Left ventricle myocardium superior (tissue), 1 donor: ENCODE results near the gene TPGS2. TPM values are rescaled to one million over a fixed set of nuclear protein-coding genes. Genes with fewer than 3 reads are reported as not detected.
"Not testable (repeated sequence)": the region's sequence is repeated elsewhere in the genome, so short reads cannot be mapped to it uniquely, and the experiment has no call there.

ENCODE experiments used
- ATAC-seq: fragments of 200-7000 bp; cut with Tn5 transposase; one replicate; pipeline ENCODE4 v1.9.1; 2020; ENCODE audit warnings: mild to moderate bottlenecking, moderate library complexity
- DNase-seq: peaks from one replicate; pipeline ENCODE4 v3.0.0-alpha.2; 2020
- intact Hi-C: fragments of 100-400 bp; cut with micrococcal nuclease; formaldehyde crosslinking; loops from one replicate; pipeline ENCODE4 v1.11.0; 2022
- long read RNA-seq: library from polyadenylated mRNA; unstranded; transcript quantifications from one replicate; pipeline ENCODE4 v2.0.0, GENCODE V29; 2021
- total RNA-seq: library from RNA; stranded (reverse); fragmentation: NEBNext Ultra II Directional; extraction: Animal tissue kit (Norgen Biotek cat#: 25700); gene quantifications from one replicate; pipeline ENCODE4 v1.2.1, GENCODE V29; 2021
- donor health status: DM: no; HTN: yes; CAD: no; lungs with severe emphysema.

The TPGS2 gene, protein sequence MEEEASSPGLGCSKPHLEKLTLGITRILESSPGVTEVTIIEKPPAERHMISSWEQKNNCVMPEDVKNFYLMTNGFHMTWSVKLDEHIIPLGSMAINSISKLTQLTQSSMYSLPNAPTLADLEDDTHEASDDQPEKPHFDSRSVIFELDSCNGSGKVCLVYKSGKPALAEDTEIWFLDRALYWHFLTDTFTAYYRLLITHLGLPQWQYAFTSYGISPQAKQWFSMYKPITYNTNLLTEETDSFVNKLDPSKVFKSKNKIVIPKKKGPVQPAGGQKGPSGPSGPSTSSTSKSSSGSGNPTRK
- total RNA-seq: 25.1 TPM
- long read RNA-seq, full-length matches to known transcripts: 21 of 32 reads
- long read RNA-seq, partial matches to known transcripts: 1 of 32 reads
- long read RNA-seq, other reads (novel, unspliced or antisense): 10 of 32 reads

DNA sequence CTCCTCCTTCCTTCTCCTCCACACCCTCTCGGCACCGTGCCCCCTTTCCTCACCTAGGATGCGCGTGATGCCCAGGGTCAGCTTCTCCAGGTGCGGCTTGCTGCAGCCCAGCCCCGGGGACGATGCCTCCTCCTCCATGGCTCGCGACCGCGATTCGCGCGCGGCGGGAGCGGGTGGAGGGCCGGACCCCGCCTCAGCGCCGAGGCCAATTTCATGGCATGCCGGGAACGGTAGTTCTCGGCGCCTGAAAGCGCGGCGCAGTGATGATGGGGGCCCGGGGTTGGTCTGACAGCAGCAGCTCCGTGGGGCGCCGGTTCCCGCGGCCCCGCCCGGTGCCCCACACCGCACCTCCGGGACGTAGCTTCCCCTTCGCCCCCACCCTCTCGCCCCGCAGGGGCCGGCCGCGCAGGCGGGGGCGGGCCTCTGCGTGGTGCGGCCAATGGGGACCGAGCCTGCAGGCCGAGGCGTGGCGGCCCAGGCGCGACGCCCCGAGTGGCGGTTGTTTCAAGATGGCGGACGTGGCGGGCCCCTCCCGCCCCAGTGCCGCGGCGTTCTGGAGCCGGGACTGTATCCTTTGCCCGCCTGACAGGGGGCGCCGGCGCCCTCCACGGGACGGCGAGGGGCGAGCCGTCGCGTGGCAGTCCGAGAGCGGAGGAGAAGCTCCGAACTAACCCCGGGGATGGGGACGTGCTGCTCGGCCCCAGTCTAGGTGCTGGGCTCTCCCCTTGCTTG is at the start of gene TPGS2, which contains the start of gene KIAA1328:
TPGS2 (minus strand) TSS at position 373 of the 732 bp plus-strand sequence; CDS start at position 138, 235 bp downstream.
KIAA1328 (plus strand) TSS at position 498 of the 732 bp plus-strand sequence; CDS start at position 510, 12 bp downstream.
- intact Hi-C loops: no loop called here
- peak; percentile 98 for ATAC-seq

DNA sequence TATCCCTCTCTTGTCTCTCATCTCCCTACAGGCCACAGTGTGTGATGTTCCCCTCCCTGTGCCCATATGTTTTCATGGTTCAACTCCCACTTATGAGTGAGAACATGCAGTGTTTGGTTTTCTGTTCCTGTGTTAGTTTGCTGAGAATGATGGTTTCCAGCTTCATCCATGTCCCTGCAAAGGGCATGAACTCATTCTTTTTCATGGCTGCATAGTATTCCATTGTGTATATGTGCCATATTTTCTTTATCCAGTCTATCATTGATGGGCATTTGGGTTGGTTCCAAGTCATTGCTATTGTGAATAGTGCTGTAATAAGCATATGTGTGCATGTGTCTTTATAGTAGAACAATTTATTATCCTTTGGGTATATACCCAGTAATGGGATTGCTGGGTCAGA is 45.0 kb upstream of the TPGS2 start:
- ATAC-seq, DNase-seq, intact Hi-C loops: not testable (repeated sequence)

More for the DNA sequence above, at the start of gene TPGS2, which contains the start of gene KIAA1328:
- peak; percentile 93 for DNase-seq

GRCh38 chr18:36872329-36872728 is 43.5 kb upstream of the TPGS2 start:
- no peak for ATAC-seq
- intact Hi-C loops: no loop called here
- DNase-seq: no peak

DNA sequence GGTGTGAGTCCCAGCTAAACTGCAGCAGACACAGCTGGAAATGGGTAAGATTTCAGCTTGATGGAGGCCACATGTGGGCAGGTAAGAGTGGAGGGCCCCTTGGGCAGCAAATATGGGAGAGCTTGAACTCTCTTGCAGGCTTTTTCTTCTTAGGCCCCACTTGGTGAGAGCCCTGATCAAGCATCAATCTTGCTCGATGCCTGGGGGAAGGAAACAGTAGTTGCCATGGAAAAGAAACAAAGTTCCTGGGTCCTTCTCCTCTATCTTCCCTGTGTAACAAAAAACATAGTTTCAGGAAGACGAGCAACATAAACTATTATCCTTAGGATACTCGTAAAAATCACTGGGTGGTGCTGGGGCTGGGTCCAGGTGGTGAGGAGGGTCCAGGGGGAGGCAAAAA is 43.0 kb upstream of the TPGS2 start:
- intact Hi-C loops: no loop called here
- ATAC-seq: no peak
- no peak for DNase-seq

DNA sequence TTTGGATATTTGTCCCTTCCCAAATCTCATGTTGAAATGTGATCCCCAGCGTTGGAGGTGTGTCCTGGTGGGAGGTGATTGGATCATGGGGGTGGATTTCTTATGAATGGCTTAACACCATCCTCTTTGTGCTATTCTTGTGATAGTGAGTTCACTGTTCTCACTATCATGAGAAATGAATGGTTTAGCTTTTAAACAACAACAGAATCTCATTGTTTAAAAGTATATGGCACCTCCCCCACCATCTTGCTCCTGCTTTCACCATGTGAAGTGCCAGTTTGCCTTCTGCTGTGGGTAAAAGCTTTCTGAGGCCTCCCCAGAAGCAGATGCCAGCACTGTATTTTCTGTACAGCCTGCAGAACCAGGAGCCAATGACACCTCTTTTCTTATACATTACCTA is 38.3 kb upstream of the TPGS2 start:
- DNase-seq (no peak), ATAC-seq (no peak)

DNA sequence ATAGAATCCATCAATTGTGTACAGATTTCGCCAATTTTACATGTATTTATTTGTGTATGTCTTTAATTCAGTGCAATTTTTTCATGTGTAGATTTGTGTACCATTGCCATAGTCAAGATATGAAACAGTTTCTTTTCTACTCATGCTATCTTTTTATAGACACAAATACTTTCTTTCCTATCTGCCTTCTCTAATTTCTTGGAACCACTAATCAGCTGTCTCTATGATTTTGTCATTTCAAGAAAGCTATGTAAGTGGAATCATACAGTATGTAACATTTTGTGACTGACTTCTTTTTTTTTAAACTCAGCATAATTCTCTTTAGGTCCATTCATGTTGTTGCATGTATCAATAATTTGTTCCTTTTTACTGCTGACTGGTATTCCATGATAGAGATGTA is 33.4 kb upstream of the TPGS2 start:
- intact Hi-C loops: no loop called here
- ATAC-seq (no peak), DNase-seq (no peak)

More for the DNA sequence above, 38.3 kb upstream of the TPGS2 start:
- intact Hi-C loops: no loop called here

- intact Hi-C loops: no loop called here
- DNase-seq: no peak
- ATAC-seq: peak; percentile 24
These were observed 28.0 kb upstream of the TPGS2 start for GRCh38 chr18:36856815-36857214.

- no peak for DNase-seq
- intact Hi-C loops: no loop called here
- no peak for ATAC-seq
These were observed 22.4 kb upstream of the TPGS2 start for GRCh38 chr18:36851202-36851590.

DNA sequence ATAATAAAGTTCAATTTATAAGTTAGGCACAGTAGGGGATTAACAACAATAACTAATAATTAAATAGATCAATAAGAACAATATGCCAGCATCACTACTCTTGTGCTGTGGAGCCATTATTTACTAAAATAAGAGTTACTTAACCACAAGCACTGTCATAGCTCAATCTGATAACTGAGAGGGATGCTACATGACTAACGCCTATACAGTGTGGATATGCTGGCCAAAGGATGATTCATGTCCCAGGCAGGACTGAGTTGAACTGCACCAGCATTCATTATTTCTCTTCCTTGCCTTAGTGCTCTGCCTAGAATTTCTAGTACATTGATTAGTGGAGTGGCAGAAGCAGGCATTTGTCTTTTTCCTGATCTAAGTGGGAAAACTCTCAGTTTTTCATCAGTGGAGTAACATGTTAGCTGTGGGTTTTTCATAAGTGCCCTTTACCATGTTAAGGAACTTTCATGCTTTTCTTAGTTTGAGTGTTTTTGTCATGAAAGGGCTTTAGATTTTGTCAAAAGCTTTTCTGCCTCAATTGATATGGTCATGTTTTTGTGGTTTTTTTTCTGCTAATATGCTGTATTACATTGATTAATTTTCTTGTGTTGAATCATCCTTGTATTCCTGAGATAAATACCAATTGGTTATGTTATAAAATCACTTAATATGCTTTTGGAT is 21.9 kb upstream of the TPGS2 start:
- ATAC-seq (no peak), DNase-seq (no peak)
- intact Hi-C loops: no loop called here

DNA sequence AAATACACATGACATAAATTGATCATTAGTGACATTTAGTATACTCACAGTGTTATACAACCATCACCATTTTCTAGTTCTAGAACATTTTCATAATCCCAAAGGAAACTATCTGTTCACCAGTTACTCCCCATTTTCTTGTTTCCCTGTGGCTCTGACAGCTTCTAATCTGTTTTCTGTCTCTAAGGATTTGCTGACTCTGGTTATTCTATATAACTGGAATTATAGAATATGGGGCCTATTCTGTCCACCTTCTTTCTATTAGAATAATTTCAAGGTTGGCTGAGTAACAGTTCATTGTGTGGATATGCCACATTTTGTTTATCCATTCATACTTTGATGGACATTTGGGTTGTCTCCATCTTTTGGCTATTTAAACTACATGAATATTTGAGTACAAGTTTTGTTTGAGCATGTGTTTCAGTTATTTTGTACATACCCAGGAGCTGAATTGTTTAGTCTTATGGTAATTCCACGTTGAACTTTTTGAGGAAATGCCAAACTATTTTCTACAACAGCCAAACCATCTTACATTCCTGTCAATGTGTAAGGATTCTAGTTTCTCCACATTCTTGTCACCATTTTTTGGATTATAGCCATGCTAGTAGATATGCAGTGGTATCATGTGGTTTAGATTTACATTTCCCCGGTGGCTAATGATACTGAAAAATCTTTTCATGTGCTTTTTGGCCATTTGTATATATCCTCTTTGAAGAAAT is 20.6 kb upstream of the TPGS2 start:
- intact Hi-C loops: no loop called here
- ATAC-seq: no peak
- DNase-seq: no peak

DNA sequence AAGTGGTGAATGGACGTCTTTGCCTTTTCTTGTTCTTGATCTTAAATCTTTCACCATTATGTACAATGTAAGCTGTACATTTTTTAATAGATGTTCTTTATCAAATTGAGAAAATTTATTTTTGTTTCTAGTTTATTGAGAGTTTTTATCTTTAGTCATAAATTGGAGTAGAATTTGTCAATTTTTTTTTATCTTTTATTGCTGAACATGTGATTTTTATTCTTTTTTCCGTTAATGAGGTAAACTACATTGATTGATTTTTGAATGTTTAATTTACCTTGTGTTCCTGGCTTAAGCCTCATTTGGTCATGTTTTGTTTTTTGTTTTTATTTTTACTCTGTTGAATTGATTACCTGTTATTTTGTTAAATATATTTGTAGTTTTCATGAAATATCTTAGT is 19.8 kb upstream of the TPGS2 start:
- no peak for DNase-seq
- ATAC-seq: no peak
- intact Hi-C loops: no loop called here

- no peak for DNase-seq
- intact Hi-C loops: no loop called here
- ATAC-seq: no peak
These were observed 15.0 kb upstream of the TPGS2 start for GRCh38 chr18:36843784-36844183.

DNA sequence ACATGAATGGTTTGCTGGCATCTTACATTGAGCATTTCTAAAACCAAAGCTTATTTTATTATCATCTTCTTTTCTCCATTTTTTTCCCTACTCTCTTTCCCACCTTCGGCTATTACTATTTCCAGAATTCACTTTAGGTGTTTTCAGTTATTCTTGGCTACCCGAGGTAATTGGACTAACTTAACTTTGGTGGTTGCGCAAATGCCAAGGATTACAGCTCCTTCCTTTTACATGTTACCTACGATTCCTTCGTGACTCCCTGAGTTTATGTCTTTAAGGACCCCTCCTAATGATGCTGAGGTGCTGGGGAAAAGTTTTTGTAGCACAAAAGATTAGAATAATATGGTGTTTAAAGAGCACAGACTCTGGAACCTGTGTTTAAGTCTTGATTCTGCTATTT is 14.4 kb upstream of the TPGS2 start:
- no peak for ATAC-seq
- no peak for DNase-seq
- intact Hi-C loops: no loop called here

- DNase-seq (no peak), ATAC-seq (no peak)
- intact Hi-C loops: no loop called here
These were observed 11.0 kb upstream of the TPGS2 start for GRCh38 chr18:36839835-36840234.

GRCh38 chr18:36835927-36836326 is 7.1 kb upstream of the TPGS2 start:
- ATAC-seq: no peak
- DNase-seq: no peak
- intact Hi-C loops: no loop called here

DNA sequence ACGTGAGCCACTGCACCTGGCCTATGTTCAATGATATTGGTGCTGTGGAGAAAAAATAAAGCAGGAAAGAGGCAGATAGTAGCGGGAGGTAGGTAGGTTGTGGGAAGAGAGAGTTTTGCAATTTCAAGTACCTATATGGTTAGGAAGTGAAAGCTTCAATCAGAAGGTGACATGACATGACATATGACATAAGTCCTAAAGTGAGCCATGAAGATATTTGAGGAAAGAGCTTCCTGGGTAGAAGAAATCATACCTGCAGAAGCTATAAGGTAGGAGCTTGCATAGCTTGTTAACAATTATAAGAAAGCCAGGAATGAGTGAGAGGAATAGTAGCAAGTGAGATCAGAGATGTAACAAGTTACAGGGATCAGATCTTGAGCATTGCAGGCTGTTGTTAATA is 4.3 kb upstream of the TPGS2 start:
- ATAC-seq (no peak), DNase-seq (no peak)
- intact Hi-C loops: no loop called here

DNA sequence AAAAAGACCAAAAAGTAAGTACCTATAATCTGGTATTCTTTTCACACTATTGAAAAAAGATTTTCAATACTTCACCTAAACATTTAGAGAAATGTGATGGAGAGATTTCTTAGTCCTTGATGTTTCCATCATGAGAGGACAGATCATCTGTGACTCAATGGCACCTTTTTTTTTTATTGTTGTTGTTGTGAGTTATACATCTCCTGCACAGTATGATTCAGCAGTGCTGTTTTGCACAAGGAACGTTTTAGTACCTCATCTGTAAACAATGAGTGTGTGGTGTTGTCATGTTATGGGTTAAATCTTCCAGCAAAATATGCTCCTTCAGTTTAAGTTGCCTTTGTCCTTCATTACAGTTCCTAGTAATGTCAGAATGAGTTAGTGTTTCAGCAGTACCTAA is 2.3 kb upstream of the TPGS2 start:
- no peak for DNase-seq
- intact Hi-C loops: no loop called here
- no peak for ATAC-seq

- intact Hi-C loops: no loop called here
- DNase-seq (no peak), ATAC-seq (no peak)
These were observed 1.3 kb upstream of the TPGS2 start for GRCh38 chr18:36830158-36830495.

DNA sequence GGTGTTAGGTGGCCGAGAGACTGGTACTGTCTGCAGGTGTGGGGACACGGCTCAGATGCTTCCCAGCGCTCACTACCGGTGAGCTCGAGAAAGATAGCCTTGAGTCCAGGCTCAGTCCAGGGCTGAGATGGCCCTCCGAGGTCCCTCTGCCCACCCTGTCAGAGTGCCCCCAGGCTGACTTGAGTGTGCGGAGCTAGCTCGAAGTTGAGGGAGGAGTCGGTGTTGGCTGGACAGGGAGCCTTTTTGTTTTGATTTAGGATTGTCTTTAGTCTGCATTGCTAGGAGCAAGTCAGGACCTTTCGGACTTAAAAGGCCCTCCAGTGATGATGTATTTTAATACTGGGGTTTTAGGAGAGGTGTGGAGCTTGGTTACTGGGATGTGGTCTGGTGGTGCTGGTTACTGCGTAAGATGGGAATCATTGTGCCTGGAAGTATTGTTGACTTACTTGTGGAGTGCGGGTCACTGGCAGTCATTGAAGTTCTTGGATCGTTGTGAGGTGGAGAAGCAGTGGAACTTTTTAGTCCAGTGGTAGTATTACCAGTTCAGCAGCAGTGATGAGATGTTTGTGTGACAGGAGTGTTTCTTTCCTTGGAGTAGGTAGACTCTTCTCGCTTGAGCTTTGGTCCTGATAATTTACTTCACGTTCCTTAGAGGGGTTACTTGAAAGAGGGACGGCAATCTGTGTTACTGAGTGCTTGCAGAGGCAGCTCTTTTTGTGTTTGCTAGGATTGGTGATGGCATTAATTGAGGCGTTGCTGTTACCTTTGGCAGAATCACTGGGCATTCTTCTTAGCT is 758 bp upstream of the TPGS2 start:
- ATAC-seq (peak; percentile 1), DNase-seq (no peak)
- intact Hi-C loops: no loop called here
